ENCODE measurements around the gene MORN5. TPM values are rescaled to one million over a fixed set of nuclear protein-coding genes. Genes with fewer than 3 reads are reported as not detected.

MORN5 gene
- total RNA-seq, 1 donor from 2014 or later = not detected

GRCh38 chr9:122186777-122187470 lies 27.2 kb downstream of the MORN5 start:
- DNase-seq (no peak), ATAC-seq (ENCODE audit: low read depth) (no peak)
- no peak overlapping the region for H3K4me3 Mint-ChIP-seq
- H3K4me1 Mint-ChIP-seq = no peaks in the 10 kb centered on the region
- ChIA-PET CTCF (no interaction called here), POLR2A (no interaction called here)
- no peaks in the 10 kb centered on the region for H3K9me3 Mint-ChIP-seq
- no peak for TF ChIP-seq CTCF (IDR thresholded peaks at IDR 0.05)
- H3K27ac Mint-ChIP-seq = no peak overlapping the region
- peaks cover 3% of the 10 kb centered on the region for H3K27me3 Mint-ChIP-seq
- intact Hi-C loops (cut with micrococcal nuclease) = no loop called here
- H3K36me3 Mint-ChIP-seq (ENCODE audit: low read depth) = no peaks in the 10 kb centered on the region

GRCh38 chr9:122188369-122188768 lies 28.7 kb downstream of the MORN5 start:
- intact Hi-C loops (cut with micrococcal nuclease) = no loop called here
- DNase-seq (no peak), ATAC-seq (ENCODE audit: low read depth) (no peak)
- no peaks in the 10 kb centered on the region for H3K4me1 Mint-ChIP-seq
- no peak overlapping the region for H3K4me3 Mint-ChIP-seq
- H3K9me3 Mint-ChIP-seq = no peaks in the 10 kb centered on the region
- no peak overlapping the region for H3K27ac Mint-ChIP-seq
- H3K27me3 Mint-ChIP-seq = no peaks in the 10 kb centered on the region
- CTCF ChIA-PET = no interaction called here
- POLR2A ChIA-PET = no interaction called here
- no peak for TF ChIP-seq CTCF (IDR thresholded peaks at IDR 0.05)
- no peaks in the 10 kb centered on the region for H3K36me3 Mint-ChIP-seq (ENCODE audit: low read depth)

- ChIA-PET POLR2A (no interaction called here), CTCF (no interaction called here)
- Mint-ChIP-seq H3K4me1 (no peaks in the 10 kb centered on the region), H3K9me3 (no peaks in the 10 kb centered on the region), H3K4me3 (no peak overlapping the region), H3K27me3 (peaks cover 8% of the 10 kb centered on the region), H3K27ac (no peak overlapping the region), H3K36me3 (ENCODE audit: low read depth) (no peaks in the 10 kb centered on the region)
- DNase-seq (no peak), ATAC-seq (ENCODE audit: low read depth) (no peak)
- TF ChIP-seq CTCF (IDR thresholded peaks at IDR 0.05) = no peak
- intact Hi-C loops (cut with micrococcal nuclease) = no loop called here
These were observed 31.1 kb downstream of the MORN5 start for GRCh38 chr9:122190597-122191381.

- ChIA-PET POLR2A (no interaction called here), CTCF (no interaction called here)
- Mint-ChIP-seq H3K36me3 (ENCODE audit: low read depth) (no peaks in the 10 kb centered on the region), H3K27me3 (peaks cover 8% of the 10 kb centered on the region), H3K4me3 (no peak overlapping the region), H3K9me3 (no peaks in the 10 kb centered on the region), H3K27ac (no peak overlapping the region), H3K4me1 (no peaks in the 10 kb centered on the region)
- ATAC-seq (ENCODE audit: low read depth) (no peak), DNase-seq (no peak)
- TF ChIP-seq CTCF (IDR thresholded peaks at IDR 0.05) = no peak
- intact Hi-C loops (cut with micrococcal nuclease) = no loop called here
These were observed 31.9 kb downstream of the MORN5 start for GRCh38 chr9:122191584-122191983.

GRCh38 chr9:122192261-122192875 lies 32.7 kb downstream of the MORN5 start:
- no peaks in the 10 kb centered on the region for H3K9me3 Mint-ChIP-seq
- POLR2A ChIA-PET = interaction anchor here (0.8 kb wide), 1 partner anchor 11 kb away, joined by 4 read pairs; no protein-coding TSS in a partner anchor
- no peak overlapping the region for H3K27ac Mint-ChIP-seq
- H3K4me1 Mint-ChIP-seq = no peaks in the 10 kb centered on the region
- H3K27me3 Mint-ChIP-seq = peaks cover 14% of the 10 kb centered on the region
- CTCF ChIA-PET = no interaction called here
- DNase-seq (no peak), ATAC-seq (ENCODE audit: low read depth) (no peak)
- TF ChIP-seq CTCF (IDR thresholded peaks at IDR 0.05) = no peak
- no peak overlapping the region for H3K4me3 Mint-ChIP-seq
- intact Hi-C loops (cut with micrococcal nuclease) = no loop called here
- no peaks in the 10 kb centered on the region for H3K36me3 Mint-ChIP-seq (ENCODE audit: low read depth)

All from activated B cell treated with CpG ODN at 0.5 μM for 24 hours (primary cell).